Ovary (tissue), 9 donors: ENCODE data around the gene HDAC9. TPM values are rescaled to one million over a fixed set of nuclear protein-coding genes. Genes with fewer than 3 reads are reported as not detected.

Experiments used
- DNase-seq, 5 donors: peaks; one replicate each; pipeline ENCODE4 v3.0.0-alpha.2; 2019 to 2020
- H3K27ac ChIP-seq, 2 donors: fragments of 200-600 bp; one replicate each; pipeline versions ENCODE4 v1.5.1 to v1.8.0; 2019 to 2022
- H3K27me3 ChIP-seq: fragments of 200-600 bp; one replicate; pipeline ENCODE4 v1.8.0; 2022
- H3K36me3 ChIP-seq: fragments of 200-600 bp; sonication (generic); one replicate; pipeline ENCODE4 v1.5.1; 2019
- H3K4me1 ChIP-seq: one replicate; pipeline ENCODE4 v1.8.1; 2013; ENCODE audit warnings: mild to moderate bottlenecking, moderate library complexity; ENCODE audit not compliant: insufficient read depth
- H3K4me3 ChIP-seq: fragments of 200-600 bp; sonication (generic); one replicate; pipeline ENCODE4 v1.5.1; 2017
- H3K9me3 ChIP-seq, 2 donors: fragments of 200-600 bp in 1 of 2; sonication (generic) in 1 of 2; one replicate each; pipeline versions ENCODE4 v1.5.1 to v1.8.1; 2013 to 2019; ENCODE audit warnings: mild to moderate bottlenecking in 1 of 2, moderate library complexity in 1 of 2
- CTCF ChIP-seq, 3 donors: fragments of 450-650 bp in 2 of 3; fragments of 200-600 bp in 1 of 3; IDR thresholded peaks; one replicate each; pipeline versions ENCODE4 v1.5.1 to v1.8.0; 2016 to 2022; ENCODE audit warnings: antibody characterized with exemption in 3 of 3, mild to moderate bottlenecking in 1 of 3
- EP300 ChIP-seq: sonication (generic); formaldehyde crosslinking; IDR thresholded peaks from one replicate; pipeline ENCODE4 v1.6.1; 2017; ENCODE audit warnings: antibody characterized with exemption
- POLR2A ChIP-seq: fragments of 450-650 bp; IDR thresholded peaks from one replicate; pipeline ENCODE4 v1.6.1; 2017; ENCODE audit warnings: antibody characterized with exemption, mild to moderate bottlenecking, moderate library complexity
- WGBS, 3 donors: extraction: QIAGEN DNeasy Blood & Tissue Kit in 1 of 3; methylation state at CpG; one replicate each; pipeline versions ENCODE4 v1.1.5 to v1.1.7; 2013 to 2017; 5-methylcytosine and 5-hydroxymethylcytosine counted together
- intact Hi-C, 4 donors: fragments of 100-400 bp; cut with DNase I; formaldehyde crosslinking; loops; one replicate each; pipeline versions ENCODE4 v1.11.0 to v1.15.1; 2022 to 2023
- polyA plus RNA-seq, 2 donors: library from polyadenylated mRNA; stranded (reverse); fragments of 200-250 nt in 1 of 2; fragments of 350-450 nt in 1 of 2; fragmentation: Illumina TruSeq in 1 of 2; extraction: RNeasy Lipid Tissue Mini Kit (QIAGEN cat#74804) in 1 of 2; gene quantifications; one replicate each; pipeline ENCODE4 v1.2.3, GENCODE V29; 2013 to 2014
- total RNA-seq, 7 donors: library from RNA; depleted of rRNA in 2 of 7; stranded (reverse); fragments of >200 nt in 2 of 7; fragmentation: NEBNext Ultra II Directional in 3 of 7; extraction: Animal tissue kit (Norgen Biotek cat#: 25700) in 3 of 7; gene quantifications; one replicate each; pipeline versions ENCODE4 v1.1.0 to v1.2.4, GENCODE V29; 2016 to 2023
- donor health status: DM: no; HTN: no; CAD: no; lungs with moderate emphysema.
- donor health status: DM: no; HTN: no; CAD: no.
- donor health status: Bipolar disorder and iron deficiency.
- donor health status: DM: yes; HTN: yes; CAD: no.
- donor health status: DM: no; HTN: no; CAD: no.
- donor health status: DM: yes; HTN: yes; CAD: no.

The HDAC9 gene
- total and polyA plus RNA-seq, 9 donors: 1.7 to 22.3 (median 6.0) TPM

- Histone ChIP-seq H3K27me3 (no peaks in the 10 kb centered on the region), H3K9me3 (no peaks in the 10 kb centered on the region), H3K36me3 (no peaks in the 10 kb centered on the region), H3K4me1 (no peaks in the 10 kb centered on the region), H3K27ac (no peak overlapping the region), H3K4me3 (no peak overlapping the region)
- 78 to 88% (median 84%) methylated on average over 3 of the region's 3 CpGs for WGBS, 3 donors
- TF ChIP-seq POLR2A: no peak
- TF ChIP-seq EP300: no peak
- TF ChIP-seq CTCF (IDR thresholded peaks at IDR 0.05): no peak
- intact Hi-C loops: no loop called here
- DNase-seq: no peak
These were observed 36.0 kb downstream of the HDAC9 start for GRCh38 chr7:18531539-18531938.

DNA sequence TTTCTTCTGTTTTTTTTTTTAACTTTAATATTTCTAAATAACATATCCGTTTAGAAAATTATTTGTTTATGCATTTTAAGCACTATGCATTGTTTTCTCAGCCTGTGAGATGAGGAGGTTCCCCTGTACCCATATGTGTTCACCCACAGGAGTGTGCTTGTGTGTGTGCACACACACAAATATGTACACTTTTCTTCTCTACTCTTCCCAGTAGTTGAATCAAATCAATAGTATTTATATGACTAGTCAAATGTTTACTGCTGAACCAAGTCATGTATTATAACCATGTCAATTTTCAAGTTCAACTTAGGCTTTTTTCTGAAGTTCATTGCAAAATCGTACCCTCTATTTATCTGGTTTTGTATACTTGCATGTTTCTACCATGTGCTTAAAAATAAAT is 37.3 kb downstream of the HDAC9 start:
- DNase-seq: no peak
- H3K4me1 ChIP-seq: no peaks in the 10 kb centered on the region
- intact Hi-C loops: no loop called here
- no peak overlapping the region for H3K27ac ChIP-seq
- H3K36me3 ChIP-seq: no peaks in the 10 kb centered on the region
- TF ChIP-seq CTCF (IDR thresholded peaks at IDR 0.05) (no peak), POLR2A (no peak), EP300 (no peak)
- H3K27me3 ChIP-seq: no peaks in the 10 kb centered on the region
- 60 to 75% (median 62%) methylated on average over 2 of the region's 2 CpGs for WGBS, 3 donors
- H3K9me3 ChIP-seq: no peaks in the 10 kb centered on the region
- H3K4me3 ChIP-seq: no peak overlapping the region

- intact Hi-C loops: no loop called here
- no peak for DNase-seq
- no peaks in the 10 kb centered on the region for H3K36me3 ChIP-seq
- H3K9me3 ChIP-seq: no peaks in the 10 kb centered on the region
- no peak for TF ChIP-seq EP300
- TF ChIP-seq POLR2A: no peak
- no peak for TF ChIP-seq CTCF (IDR thresholded peaks at IDR 0.05)
- no peaks in the 10 kb centered on the region for H3K27me3 ChIP-seq
- 75 to 84% (median 79%) methylated on average over 5 of the region's 5 CpGs for WGBS, 3 donors
- no peak overlapping the region for H3K4me3 ChIP-seq
- H3K27ac ChIP-seq: no peak overlapping the region
- H3K4me1 ChIP-seq: no peaks in the 10 kb centered on the region
These were observed 38.9 kb downstream of the HDAC9 start for GRCh38 chr7:18534481-18534880.

- WGBS, 3 donors: 74 to 86% (median 84%) methylated on average over 2 of the region's 2 CpGs
- no peak for TF ChIP-seq CTCF (IDR thresholded peaks at IDR 0.05)
- TF ChIP-seq EP300: no peak
- no peak for TF ChIP-seq POLR2A
- no peaks in the 10 kb centered on the region for H3K4me1 ChIP-seq
- no peak overlapping the region for H3K4me3 ChIP-seq
- intact Hi-C loops: no loop called here
- H3K36me3 ChIP-seq: no peaks in the 10 kb centered on the region
- H3K27me3 ChIP-seq: no peaks in the 10 kb centered on the region
- H3K27ac ChIP-seq: no peak overlapping the region
- no peak for DNase-seq
- no peaks in the 10 kb centered on the region for H3K9me3 ChIP-seq
These were observed 40.4 kb downstream of the HDAC9 start for GRCh38 chr7:18535810-18536415.
